GM19328 (cell line): ENCODE data around the gene CBX8.

Experiments used
- ATAC-seq: cut with Tn5 transposase; IDR thresholded peaks from one replicate; pipeline ENCODE4 v1.9.1; 2021; ENCODE audit warnings: mild to moderate bottlenecking, moderate library complexity; ENCODE audit not compliant: unreplicated experiment

The CBX8 gene

DNA sequence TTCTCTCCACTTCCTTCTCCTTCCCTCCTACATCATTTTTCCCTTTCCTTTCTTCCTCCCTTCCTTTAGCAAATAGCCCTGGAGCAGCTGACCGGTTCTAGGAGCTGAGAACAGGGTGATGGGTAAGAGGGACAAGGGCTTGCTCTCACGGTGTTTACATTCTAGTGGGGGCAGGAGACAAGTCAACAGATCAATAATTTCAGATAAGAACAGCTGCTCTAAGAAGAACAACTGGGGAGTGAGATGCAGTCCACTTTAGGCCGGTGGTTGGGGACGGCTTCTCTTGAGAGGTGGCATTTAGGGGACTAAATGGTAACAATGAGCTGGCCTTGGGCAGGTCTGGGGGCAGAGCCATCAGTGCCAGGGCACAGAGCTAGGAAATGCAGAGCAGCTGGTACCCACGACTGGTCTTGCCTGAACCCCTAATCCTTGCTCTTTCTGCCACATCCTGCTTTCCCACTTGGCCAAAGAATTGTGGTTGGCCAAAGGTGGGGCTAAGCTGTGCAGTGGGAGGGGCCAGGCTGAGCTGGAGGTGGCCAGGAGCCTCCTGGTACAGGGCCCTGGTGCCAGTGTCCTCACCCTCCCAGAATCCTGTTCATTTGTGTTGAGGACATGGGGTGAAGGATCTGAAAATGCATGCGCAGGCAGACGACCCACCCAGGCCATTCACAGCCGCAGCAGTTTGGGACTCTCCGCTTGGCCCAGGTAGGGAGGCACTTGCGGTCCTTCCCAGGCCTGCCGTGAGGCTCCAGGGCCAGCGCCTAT is 24.6 kb upstream of the CBX8 start:
- ATAC-seq = no peak

DNA sequence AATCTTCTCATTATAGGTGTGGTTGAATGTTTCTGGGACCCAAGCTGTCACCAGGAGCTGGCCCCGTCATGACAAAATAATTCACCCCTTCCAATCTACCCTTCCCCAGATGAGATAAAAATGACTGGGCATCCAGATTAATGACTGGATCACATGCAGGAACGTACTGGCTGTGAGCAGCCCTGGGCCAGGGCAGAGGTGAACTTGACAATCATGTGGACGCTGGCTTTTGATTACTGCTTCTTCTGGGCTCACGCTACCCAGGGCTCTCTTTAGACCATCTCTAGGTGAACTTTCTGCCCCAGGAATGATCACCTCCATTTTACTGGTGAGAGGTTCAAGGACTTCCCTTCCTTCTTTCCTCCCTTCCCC is 24.1 kb upstream of the CBX8 start:
- no peak for ATAC-seq

DNA sequence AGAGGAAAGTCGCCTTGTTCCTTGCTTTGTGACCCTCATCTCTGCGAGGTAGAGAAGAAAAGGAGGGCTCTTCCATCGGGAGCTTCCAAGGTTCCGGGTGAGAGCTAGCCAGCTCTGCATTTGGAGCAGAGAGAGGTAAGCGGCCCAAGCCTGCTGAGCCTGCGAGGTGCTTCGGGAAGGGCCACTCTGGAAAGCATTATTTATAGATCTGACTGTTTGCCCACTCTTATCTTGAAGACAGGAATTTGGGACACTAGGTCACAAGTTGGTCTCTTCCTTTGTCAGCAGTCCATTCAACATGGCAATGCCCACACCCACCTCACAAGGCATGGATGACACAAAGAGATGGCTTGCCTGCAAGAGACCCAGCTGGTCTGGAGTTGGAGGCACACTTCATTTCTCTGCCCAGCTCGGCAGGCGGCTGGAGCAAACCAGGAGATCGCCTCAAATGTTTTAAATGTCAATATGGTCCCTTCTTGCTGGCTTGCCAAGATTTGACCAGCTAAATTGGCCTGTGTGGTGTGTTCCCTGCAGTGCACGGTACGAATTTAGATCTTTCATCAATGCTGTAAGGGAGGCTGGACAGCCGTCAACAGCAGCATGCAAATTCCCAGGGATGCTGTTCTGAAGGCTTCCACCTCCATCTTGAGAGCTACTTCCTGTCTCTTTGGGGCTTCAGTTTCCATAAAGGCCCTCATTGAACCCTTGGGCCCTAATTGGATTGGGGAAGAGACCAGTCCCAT is 22.8 kb upstream of the CBX8 start:
- no peak for ATAC-seq

DNA sequence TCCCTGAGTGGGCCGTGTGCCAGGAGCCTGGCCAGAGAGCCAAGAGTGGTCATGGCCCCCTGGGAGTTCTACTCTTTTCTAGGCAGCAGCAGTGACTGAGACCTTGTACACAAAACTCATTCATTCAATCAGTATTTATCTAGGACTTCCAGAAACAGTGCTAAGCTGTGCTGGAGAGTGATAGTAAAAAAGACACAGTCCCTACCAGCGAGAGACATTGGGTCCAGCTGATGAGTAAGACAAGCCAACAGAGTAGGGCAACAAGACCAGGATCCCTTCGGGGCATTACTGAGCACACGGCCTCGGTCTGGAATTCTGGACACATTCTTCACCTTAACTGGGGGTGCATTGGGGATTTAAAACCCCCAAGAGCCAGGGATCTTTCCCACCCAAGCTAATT is 22.2 kb upstream of the CBX8 start:
- ATAC-seq = no peak

DNA sequence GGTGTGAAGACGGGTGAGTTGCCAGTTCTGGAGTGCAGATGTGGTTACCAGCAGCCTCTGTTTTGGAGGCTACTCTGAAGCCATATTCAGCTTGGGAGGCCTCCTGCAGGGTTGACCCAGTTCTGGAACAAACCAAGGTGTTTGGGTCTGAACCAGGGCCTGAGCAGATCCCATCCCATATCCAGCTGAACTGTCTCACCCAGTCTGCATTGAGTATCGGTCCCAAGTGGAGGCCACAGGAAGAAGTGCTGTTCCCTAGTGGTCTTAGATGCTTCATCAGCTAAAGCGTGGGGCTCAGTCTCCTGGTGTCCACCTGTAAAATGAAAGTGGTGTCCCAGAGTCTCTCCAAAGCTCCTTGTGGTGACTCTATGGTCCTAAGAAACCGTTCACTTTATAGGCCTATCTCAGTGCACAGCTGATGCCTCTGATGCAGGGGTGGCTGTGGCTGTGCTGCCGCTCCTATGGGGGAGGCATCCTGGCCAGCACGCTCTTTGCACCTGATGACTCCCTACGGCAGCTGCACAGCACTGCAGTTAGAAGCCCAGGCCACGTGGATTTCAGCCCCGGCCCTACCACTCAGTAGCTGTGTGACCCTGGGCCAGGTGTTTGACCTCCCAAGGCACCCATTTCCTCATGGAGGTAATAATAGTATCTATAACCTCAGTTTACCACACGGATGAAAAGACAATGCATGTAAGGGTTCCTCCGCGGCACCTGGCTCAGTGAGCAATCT is 21.3 kb upstream of the CBX8 start:
- ATAC-seq = no peak

DNA sequence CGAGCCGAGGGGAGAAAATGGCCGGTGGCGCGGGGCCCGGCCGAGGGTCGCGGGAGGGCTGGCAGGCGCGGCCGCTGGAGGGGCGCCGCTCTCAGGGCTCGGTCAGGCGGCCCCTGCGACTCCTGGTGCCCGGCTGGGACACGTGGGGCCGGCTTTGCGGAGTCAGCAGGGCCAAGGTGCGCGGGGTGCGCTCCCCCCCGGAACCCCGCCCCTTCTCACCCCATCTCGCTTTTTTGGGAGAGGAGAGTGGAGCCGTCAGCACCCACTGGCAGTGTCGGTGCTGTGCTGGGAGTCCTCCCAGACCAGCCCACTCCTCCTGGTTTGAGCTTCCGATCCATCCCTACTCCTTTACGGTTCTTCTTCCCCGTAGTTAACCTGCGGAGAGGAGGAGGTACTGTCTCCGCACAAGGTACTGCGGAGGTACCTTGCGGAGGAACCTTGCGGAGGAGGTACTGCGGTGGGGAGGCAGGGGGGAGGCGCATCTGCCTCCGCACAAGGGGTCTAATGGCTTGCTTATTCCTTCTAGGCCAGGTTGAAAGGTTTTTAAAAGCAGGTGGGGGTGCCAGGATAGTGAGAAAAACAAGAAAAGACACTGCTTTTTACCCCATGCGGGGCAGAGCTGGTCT is 19.1 kb upstream of the CBX8 start:
- no peak for ATAC-seq

DNA sequence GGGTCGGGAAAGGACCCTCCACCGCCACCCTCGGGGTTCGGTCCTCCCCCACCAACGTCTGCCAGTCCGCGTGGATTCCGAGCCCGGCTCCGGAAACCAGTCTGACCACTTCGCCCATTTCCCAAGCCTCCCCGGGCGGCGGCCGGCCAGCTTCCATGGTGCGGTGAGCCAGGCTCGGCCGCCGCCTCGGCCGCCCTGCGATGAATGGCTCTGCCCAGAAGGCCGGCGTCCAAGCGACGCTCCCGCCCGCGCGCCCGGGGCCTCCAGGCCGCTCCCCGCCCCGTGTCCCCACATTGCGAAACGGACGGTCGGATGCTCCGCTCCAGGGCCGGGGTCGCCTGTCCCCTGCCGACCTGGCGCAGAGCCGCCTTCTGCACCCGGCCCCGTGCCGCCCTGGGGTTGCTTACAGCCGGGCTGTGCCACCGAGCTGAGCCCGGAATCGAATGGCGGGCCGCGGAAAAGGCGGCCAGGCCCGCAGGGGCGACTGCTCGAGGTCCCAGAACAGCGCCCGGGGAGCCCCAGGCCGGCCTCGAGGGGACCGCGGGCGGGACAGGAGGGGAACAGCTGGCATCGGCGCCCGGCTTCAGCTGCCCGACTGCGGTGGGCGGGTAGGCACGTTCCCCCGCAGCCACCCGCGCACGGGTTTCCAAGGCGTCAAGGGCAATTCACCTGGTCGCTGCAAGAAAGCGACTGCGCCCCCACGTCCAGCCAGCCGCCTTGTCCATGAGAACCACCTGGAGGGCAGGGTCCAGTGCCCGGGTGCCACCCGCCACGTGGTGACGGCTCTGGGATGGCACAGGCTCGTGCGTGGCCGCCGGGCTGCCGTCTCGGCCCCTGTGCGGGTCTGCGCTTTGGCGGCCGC is 18.3 kb upstream of the CBX8 start:
- ATAC-seq = no peak

DNA sequence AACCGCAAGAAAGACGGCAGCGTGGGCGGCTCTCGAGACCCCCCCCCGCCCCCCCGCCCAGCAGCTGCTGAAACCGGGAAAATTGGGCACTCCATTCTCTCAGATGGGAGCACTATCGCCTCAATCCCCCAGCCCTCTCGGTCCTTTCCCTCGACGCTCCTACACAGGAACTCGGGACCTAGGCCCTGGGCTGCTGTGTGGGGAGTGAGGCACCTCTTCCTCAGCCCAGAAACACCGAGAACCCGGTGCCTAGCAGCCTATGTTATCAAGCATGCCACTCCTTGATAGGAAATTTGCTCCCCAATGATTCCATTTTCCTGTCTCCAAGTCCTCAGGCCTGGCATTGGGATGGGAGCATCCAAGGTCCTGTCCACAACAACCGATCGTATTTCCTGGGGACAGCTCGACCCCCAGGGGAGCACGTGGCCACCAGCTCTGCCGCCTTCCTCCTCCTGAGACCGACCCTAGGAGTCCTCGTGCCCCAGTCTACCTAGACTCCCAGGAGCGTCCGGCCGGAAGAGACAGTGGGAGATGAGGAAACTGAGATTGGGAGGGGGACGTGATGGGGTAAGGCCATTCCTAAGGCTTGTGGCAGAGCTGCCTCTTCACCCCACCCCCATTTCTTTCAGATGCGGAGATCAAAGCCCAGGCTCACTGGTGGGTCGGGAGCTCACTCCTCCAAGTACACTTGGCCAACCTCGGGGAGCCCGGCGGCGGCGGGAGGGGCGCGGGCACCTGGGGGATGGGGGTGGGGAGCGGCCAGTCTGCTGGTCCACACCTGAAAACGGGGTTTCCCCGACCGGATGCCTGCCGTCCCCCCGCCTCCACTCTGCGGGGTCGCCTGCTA is 17.5 kb upstream of the CBX8 start:
- ATAC-seq = no peak

DNA sequence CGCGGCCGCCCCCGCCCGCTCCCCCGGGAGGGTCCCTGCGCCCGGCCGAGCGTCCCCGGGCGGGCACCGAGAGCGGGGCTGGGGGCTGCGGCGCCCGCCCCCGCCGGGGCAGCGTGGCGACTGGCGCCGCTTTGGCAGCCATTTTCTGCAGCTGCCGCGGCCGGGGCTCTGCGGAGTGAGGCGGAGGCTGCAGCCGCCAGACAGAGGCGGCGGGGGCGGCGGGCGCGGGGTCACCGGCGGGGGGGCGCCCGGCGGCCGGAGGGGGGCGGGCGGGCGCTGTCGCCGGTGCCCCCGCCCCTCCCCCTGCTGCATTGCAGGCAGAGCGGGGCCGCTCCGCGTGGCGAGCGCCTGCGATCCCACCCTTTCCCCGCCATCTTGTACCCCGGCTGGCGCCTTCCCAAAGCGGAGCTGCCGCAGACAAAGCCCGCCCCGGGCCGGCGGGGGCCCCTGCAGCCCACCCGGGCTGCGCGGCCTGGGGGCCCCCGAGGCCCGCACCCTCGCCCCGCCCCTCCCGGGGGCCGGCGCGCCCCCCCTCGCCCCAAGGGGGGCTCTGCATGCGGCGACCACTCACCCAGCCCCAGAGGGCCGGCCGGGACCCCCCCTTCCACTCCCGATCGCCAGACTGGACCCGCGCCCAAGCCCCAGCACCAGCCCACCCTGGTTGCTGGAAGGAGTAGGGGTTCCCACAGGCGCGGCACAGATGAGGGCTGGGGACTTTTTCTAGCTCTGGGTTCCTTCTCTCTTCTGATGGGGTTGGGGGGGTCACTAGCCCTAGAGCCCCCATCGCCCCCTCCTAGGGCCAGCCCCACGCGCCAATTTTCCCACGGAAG is 16.6 kb upstream of the CBX8 start:
- ATAC-seq = no peak

DNA sequence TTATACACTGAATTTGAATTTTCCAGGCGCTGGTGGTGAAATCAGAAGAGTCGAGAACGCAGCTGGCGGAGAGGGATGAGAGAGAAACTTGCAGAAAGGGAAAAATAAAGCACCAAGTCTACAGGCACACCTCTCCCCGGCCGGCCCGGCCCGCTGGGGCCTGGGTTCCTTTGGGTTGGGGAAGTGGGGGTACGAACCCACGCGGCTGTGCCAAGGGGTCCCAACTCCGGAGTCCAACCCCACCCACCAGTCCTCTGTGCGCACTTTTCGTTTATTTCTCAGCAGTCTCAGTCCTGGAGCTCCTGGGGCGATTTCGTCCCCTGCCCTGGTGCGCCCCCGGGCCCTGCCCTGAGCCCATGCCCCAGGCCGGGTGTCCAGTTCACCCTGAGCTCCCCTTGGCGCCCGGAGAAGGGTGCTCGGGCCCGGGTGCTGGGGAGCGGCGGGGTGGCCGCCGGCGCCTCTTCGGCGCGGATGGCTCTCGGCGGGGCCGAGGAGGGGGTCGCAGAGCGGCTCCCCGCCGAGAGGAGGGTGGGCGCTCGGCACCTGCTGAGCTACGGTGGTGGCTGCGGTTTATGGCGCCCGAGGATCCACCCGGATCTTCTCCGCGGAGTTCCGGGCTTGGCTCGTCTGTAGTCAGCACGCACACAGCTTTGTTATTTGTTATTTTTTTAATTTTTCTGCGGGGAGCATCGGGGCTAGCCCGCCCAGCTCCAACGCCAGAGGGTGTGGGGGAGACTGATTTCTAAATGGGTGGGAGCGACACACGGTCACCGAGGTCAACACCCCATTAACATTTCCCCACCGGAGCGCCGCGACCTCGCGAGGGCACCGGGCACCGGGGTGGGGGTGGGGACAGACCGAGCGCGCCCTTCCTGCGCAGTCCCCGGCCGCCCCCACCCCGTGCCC is 15.7 kb upstream of the CBX8 start:
- ATAC-seq = no peak

DNA sequence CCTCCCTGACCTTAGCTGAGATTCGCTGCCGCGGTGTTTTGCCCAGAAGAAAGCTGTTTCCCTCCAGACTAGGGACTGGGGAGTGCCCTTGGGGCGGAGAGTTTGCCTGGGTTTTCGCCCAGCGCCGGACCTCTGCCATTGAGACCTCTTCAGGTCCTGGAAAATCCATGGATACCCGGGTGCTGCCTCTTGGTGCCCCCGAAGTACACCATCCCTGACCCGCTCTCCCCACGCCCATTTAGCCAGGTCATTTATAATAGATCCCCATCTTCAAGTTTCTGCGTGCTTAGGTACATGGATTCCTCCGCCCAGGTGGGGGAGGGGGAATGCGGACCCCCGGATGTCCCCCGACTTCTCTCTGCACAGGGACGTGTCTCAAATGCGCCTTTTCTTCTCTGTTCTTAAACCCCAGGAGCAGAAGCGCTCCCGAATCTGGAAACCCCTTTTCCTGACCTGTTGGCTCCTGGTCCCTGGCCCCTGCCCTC is 15.0 kb upstream of the CBX8 start:
- ATAC-seq = no peak

DNA sequence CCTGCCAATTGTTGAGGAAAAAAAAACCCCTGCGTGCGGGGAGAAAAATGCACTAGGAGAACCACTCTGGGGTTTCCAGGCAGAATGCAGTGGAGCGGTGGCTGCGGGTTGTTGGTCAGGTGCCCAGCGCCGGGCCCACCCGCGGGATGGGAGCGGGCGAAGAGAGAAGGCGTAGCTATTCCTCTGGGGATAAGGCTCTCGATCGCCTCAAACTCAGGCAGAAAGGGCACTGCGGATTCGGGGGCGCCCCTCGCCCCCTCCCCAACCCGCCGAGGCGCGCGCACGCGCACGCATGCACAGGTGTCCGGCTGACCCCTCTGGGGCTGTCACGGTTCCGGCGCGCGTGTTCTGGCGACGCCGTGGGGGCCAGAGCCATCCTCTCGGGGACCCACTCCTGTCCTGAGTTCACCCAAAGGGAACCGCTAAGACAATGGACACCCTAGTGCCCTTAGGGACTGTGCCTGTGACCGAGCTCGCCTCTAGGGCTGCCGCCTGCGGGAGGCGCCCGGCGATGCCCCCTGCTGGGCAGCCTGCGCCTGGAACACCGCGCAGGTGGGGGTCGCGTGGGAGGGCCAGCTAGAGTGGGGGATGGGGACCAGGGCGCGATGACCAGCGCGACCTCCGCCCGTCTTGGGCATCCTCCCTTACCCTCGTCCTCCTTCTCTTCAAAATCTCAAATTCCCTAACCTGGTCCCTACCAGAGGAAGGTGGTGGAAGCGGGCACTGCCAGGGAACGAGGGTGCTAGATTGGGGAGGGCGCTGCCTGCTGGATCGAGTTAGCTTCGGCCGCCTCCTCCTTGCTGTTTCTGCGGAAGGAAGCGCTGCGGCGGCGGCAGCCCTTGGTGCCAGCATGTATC is 14.4 kb upstream of the CBX8 start:
- no peak for ATAC-seq

DNA sequence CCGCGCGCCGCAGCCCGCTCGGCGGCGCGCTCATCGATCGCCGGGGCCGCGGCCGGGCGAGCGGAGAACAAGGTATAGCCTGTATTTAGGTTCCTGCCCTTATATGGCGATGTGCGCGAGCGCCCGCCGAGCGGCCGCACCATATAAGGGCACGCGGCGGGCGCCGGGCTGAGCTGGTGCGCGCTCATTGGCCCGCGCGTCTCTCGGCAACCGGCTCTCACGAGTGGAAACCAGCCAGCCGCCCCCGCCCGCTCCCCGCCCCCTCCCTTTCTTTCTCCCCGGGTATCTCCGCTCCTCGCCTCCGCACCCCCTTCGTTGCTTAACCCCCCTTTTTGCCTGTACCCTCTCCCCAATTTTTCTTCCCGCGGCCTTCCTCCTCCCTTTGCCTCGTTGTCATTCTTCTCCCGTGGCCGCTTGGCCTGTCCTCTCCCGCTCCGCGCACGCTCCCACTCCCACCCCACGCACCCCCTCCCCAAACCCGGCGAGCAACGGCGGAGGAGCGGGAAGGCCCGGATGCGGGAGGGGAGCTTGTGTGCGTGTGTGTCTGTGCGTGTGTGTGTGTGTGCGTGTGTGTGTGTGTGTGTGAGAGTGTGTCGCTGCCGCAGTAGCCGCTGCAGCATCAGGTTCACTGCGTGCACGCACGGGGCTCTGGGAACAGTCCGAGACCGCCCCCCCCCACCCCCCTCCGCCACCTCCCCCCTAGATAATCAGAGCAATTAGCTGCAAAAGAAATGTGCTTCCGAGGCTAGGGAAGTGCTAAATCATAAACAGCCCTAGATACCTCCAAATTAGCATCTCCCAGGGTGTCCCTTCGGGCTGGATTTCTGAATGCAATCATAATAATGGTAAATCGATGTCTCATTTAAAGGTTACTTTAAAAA is 13.5 kb upstream of the CBX8 start:
- ATAC-seq = peak; percentile 64

DNA sequence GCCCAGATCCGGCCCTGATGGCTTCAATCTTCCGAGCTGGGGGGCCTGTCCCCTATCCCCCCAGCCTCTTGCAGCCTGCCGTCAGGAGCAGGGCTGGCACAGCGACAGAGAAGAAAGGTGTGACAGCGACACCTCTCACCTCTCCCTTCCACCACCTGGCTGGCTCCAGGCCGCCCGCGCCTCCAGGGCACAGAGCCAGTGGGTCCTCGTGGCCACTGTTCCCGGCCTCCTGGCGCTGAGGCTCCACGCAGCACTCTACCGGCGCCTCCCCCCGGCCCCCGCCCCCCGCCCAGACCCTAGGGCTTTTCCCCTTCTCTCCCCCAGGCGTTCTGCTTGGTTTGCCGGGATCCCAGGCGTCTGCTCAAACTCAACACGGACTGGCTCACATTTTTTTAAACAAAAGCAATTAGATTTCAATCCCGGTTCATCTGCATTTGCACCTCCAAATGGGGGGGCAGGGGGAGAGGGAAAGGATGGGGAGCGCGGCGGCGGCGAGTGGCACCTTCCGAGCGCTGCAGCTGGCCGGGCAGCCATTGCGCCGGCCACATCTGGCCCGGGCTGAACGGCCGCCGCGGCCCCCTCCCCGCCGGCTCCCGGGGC is 12.8 kb upstream of the CBX8 start:
- no peak for ATAC-seq
